HepG2 (cell line): ENCODE results near the gene TPPP3. TPM values are rescaled to one million over a fixed set of nuclear protein-coding genes. Genes with fewer than 3 reads are reported as not detected.
A peak's percentile ranks its signal among the peaks of the same experiment; 100 is the strongest.

Experiments
- NRL ChIP-seq: sonication (generic); formaldehyde crosslinking; IDR thresholded peaks from 2 replicates; pipeline ENCODE4 v1.5.0; 2020; ENCODE audit warnings: missing genetic modification reagents, mild to moderate bottlenecking, moderate library complexity, borderline replicate concordance
- TAF15 ChIP-seq: fragments of 200-400 bp; formaldehyde crosslinking; IDR thresholded peaks from one replicate; pipeline ENCODE4 v1.6.1; 2018; ENCODE audit warnings: mild to moderate bottlenecking, low read depth, low read length; ENCODE audit not compliant: poor library complexity, severe bottlenecking
- ZNF136 ChIP-seq: sonication (generic); formaldehyde crosslinking; IDR thresholded peaks from 2 replicates; pipeline ENCODE4 v1.8.1; 2022; ENCODE audit warnings: low read depth, mild to moderate bottlenecking, moderate library complexity, missing genetic modification reagents
- ZNF484 ChIP-seq: sonication (generic); formaldehyde crosslinking; IDR thresholded peaks from 2 replicates; pipeline ENCODE4 v1.5.1; 2020; ENCODE audit warnings: mild to moderate bottlenecking, low read depth, missing genetic modification reagents, borderline replicate concordance
- polyA plus RNA-seq, 8 experiments: library from polyadenylated mRNA; depleted of rRNA in 3 of 8; stranded (reverse) in 7 of 8; unstranded in 1 of 8; fragments of >200 nt; fragmentation: Illumina TruSeq in 4 of 8; extraction: Trizol in 4 of 8; gene quantifications; 2 replicates each; pipeline versions ENCODE4 v1.2.1 to v1.2.3, GENCODE V29; 2011 to 2016; ENCODE audit warnings: low read depth in 4 of 8, missing spikeins in 1 of 8, mixed read lengths in 1 of 8; ENCODE audit not compliant: insufficient read depth in 1 of 8
- total RNA-seq, 5 experiments: library from RNA; depleted of rRNA; stranded (reverse); fragments of >200 nt; fragmentation: Illumina TruSeq; extraction: Trizol; gene quantifications; 2 replicates each; pipeline ENCODE4 v1.2.3, GENCODE V29; 2016; ENCODE audit warnings: low read depth in 1 of 5
- TF ChIP-seq, protein P1 (sequence below): sonication (generic); formaldehyde crosslinking; IDR thresholded peaks from one replicate; pipeline ENCODE4 v1.5.1; 2020; ENCODE audit warnings: mild to moderate bottlenecking, missing genetic modification reagents; ENCODE audit errors: not compliant biosample characterization

Gene TPPP3
- total and polyA plus RNA-seq, 2 of the 13 experiments (the other 11 are each of a cell fraction or from before 2014, with no cell fraction given): 0.16 to 0.44 TPM

DNA sequence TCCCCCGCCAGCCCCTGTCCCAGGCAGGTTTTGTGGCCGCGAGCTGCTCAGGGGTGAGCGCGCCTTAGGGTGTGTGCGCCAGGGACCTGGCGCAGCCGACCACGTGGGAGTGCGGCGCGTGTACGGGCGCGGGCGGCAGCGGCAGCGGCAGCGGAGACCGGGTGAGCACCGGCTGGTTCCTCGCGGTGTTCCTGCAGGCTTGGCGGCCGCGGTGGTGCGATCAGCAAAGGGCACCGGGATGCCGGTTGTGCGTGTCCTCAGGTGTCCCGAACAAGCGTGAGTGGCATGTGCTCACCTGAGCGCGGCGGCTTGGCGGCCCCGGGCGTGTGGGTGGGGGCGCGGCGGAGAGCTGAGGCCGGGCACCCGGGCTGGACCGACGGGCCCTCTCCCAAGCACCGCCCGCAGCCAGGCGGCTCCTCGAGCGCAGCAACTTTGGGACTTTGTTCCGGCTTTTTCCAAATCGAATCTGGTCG, 37.2 kb upstream of the TPPP3 start (continued):
- TF ChIP-seq, protein P1, sequence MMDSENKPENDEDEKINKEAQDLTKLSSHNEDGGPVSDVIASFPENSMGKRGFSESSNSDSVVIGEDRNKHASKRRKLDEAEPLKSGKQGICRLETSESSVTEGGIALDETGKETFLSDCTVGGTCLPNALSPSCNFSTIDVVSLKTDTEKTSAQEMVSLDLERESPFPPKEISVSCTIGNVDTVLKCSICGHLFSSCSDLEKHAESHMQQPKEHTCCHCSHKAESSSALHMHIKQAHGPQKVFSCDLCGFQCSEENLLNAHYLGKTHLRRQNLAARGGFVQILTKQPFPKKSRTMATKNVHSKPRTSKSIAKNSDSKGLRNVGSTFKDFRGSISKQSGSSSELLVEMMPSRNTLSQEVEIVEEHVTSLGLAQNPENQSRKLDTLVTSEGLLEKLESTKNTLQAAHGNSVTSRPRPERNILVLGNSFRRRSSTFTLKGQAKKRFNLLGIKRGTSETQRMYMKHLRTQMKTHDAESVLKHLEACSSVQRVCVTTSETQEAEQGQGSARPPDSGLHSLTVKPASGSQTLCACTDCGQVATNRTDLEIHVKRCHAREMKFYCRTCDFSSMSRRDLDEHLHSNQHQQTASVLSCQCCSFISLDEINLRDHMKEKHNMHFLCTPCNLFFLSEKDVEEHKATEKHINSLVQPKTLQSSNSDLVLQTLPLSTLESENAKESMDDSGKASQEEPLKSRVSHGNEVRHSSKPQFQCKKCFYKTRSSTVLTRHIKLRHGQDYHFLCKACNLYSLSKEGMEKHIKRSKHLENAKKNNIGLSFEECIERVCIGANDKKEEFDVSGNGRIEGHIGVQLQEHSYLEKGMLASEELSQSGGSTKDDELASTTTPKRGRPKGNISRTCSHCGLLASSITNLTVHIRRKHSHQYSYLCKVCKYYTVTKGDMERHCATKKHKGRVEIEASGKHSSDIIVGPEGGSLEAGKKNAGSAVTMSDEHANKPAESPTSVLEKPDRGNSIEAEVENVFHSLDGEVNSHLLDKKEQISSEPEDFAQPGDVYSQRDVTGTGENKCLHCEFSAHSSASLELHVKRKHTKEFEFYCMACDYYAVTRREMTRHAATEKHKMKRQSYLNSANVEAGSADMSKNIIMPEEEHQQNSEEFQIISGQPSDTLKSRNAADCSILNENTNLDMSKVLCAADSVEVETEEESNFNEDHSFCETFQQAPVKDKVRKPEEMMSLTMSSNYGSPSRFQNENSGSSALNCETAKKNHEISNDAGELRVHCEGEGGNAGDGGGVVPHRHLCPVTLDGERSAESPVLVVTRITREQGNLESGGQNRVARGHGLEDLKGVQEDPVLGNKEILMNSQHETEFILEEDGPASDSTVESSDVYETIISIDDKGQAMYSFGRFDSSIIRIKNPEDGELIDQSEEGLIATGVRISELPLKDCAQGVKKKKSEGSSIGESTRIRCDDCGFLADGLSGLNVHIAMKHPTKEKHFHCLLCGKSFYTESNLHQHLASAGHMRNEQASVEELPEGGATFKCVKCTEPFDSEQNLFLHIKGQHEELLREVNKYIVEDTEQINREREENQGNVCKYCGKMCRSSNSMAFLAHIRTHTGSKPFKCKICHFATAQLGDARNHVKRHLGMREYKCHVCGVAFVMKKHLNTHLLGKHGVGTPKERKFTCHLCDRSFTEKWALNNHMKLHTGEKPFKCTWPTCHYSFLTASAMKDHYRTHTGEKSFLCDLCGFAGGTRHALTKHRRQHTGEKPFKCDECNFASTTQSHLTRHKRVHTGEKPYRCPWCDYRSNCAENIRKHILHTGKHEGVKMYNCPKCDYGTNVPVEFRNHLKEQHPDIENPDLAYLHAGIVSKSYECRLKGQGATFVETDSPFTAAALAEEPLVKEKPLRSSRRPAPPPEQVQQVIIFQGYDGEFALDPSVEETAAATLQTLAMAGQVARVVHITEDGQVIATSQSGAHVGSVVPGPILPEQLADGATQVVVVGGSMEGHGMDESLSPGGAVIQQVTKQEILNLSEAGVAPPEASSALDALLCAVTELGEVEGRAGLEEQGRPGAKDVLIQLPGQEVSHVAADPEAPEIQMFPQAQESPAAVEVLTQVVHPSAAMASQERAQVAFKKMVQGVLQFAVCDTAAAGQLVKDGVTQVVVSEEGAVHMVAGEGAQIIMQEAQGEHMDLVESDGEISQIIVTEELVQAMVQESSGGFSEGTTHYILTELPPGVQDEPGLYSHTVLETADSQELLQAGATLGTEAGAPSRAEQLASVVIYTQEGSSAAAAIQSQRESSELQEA (CRISPR knock-in tag): peak; percentile 60
- TF ChIP-seq NRL (CRISPR knock-in tag) (peak; percentile 78), TAF15 (peak; percentile 77), ZNF136 (CRISPR knock-in tag) (peak; percentile 25; the same call in 1 of the 2 replicates), ZNF484 (CRISPR knock-in tag) (peak; percentile 61; the same call in 1 of the 2 replicates)
